ENCODE measurements around the gene PSMC5. TPM values are rescaled to one million over a fixed set of nuclear protein-coding genes. Genes with fewer than 3 reads are reported as not detected.

Gene PSMC5
- total RNA-seq, 1 donor from 2014 or later = 133 TPM

Other genes starting within 250 kb of the PSMC5 start
- gene TACO1, start 226.5 kb upstream of the PSMC5 start, total RNA-seq (ENCODE audit: unreplicated experiment) = 23.2 TPM
- gene MAP3K3, start 205.0 kb upstream of the PSMC5 start, total RNA-seq (ENCODE audit: unreplicated experiment) = 54.6 TPM
- gene LIMD2, start 127.3 kb upstream of the PSMC5 start, total RNA-seq (ENCODE audit: unreplicated experiment) = 311 TPM
- 58.8 TPM for gene STRADA, start 85.6 kb upstream of the PSMC5 start, total RNA-seq (ENCODE audit: unreplicated experiment)
- gene CCDC47, start 53.8 kb upstream of the PSMC5 start, total RNA-seq (ENCODE audit: unreplicated experiment) = 56.4 TPM
- 181 TPM for gene DDX42, start 53.3 kb upstream of the PSMC5 start, total RNA-seq (ENCODE audit: unreplicated experiment)
- 42.0 TPM for gene FTSJ3, start 232 bp downstream of the PSMC5 start, total RNA-seq (ENCODE audit: unreplicated experiment)
- 84.5 TPM for gene SMARCD2, start 15.3 kb downstream of the PSMC5 start, total RNA-seq (ENCODE audit: unreplicated experiment)
- gene CSH2, start 46.2 kb downstream of the PSMC5 start, total RNA-seq (ENCODE audit: unreplicated experiment) = 0.56 TPM
- gene GH2, start 54.5 kb downstream of the PSMC5 start, total RNA-seq (ENCODE audit: unreplicated experiment) = not detected
- gene CSH1, start 69.1 kb downstream of the PSMC5 start, total RNA-seq (ENCODE audit: unreplicated experiment) = not detected
- gene CSHL1, start 83.8 kb downstream of the PSMC5 start, total RNA-seq (ENCODE audit: unreplicated experiment) = not detected
- not detected for gene GH1, start 91.4 kb downstream of the PSMC5 start, total RNA-seq (ENCODE audit: unreplicated experiment)
- gene CD79B, start 104.9 kb downstream of the PSMC5 start, total RNA-seq (ENCODE audit: unreplicated experiment) = not detected
- 7.9 TPM for gene SCN4A, start 145.5 kb downstream of the PSMC5 start, total RNA-seq (ENCODE audit: unreplicated experiment)
- gene PRR29, start 170.9 kb downstream of the PSMC5 start, total RNA-seq (ENCODE audit: unreplicated experiment) = not detected
- not detected for gene ICAM2, start 193.2 kb downstream of the PSMC5 start, total RNA-seq (ENCODE audit: unreplicated experiment)